ENCODE measurements around the gene PGC.

The PGC gene

GRCh38 chr6:41785254-41785653, 38.1 kb upstream of the PGC start:
- no peaks in the 10 kb centered on the region for H3K9me3 ChIP-seq (ENCODE audit: severe bottlenecking)
- DNase-seq (ENCODE audit: low spot score) (no peak), ATAC-seq (ENCODE audit: low read depth) (no peak)
- peaks cover 18% of the 10 kb centered on the region for H3K36me3 ChIP-seq (ENCODE audit: low read depth)
- TF ChIP-seq, protein P1, sequence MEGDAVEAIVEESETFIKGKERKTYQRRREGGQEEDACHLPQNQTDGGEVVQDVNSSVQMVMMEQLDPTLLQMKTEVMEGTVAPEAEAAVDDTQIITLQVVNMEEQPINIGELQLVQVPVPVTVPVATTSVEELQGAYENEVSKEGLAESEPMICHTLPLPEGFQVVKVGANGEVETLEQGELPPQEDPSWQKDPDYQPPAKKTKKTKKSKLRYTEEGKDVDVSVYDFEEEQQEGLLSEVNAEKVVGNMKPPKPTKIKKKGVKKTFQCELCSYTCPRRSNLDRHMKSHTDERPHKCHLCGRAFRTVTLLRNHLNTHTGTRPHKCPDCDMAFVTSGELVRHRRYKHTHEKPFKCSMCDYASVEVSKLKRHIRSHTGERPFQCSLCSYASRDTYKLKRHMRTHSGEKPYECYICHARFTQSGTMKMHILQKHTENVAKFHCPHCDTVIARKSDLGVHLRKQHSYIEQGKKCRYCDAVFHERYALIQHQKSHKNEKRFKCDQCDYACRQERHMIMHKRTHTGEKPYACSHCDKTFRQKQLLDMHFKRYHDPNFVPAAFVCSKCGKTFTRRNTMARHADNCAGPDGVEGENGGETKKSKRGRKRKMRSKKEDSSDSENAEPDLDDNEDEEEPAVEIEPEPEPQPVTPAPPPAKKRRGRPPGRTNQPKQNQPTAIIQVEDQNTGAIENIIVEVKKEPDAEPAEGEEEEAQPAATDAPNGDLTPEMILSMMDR (IDR thresholded peaks at IDR 0.05; ENCODE audit: poor library complexity, severe bottlenecking) = no peak
- no peak overlapping the region for H3K27ac ChIP-seq (ENCODE audit: poor library complexity, severe bottlenecking)
- no peak overlapping the region for H3K4me3 ChIP-seq (ENCODE audit: severe bottlenecking)
- H3K27me3 ChIP-seq (ENCODE audit: insufficient read depth, poor library complexity, severe bottlenecking) = no peaks in the 10 kb centered on the region
- H3K4me1 ChIP-seq (ENCODE audit: insufficient read depth, poor library complexity, severe bottlenecking) = peaks cover 14% of the 10 kb centered on the region

- Histone ChIP-seq H3K27ac (ENCODE audit: poor library complexity, severe bottlenecking) (no peak overlapping the region), H3K4me3 (ENCODE audit: severe bottlenecking) (no peak overlapping the region), H3K9me3 (ENCODE audit: severe bottlenecking) (no peaks in the 10 kb centered on the region), H3K4me1 (ENCODE audit: insufficient read depth, poor library complexity, severe bottlenecking) (peaks cover 14% of the 10 kb centered on the region), H3K27me3 (ENCODE audit: insufficient read depth, poor library complexity, severe bottlenecking) (no peaks in the 10 kb centered on the region), H3K36me3 (ENCODE audit: low read depth) (peaks cover 12% of the 10 kb centered on the region)
- ATAC-seq (ENCODE audit: low read depth) = no peak
- no peak for DNase-seq (ENCODE audit: low spot score)
- TF ChIP-seq, protein P1 (IDR thresholded peaks at IDR 0.05; ENCODE audit: poor library complexity, severe bottlenecking) = no peak
These were observed 37.5 kb upstream of the PGC start for GRCh38 chr6:41784581-41785171.

DNA sequence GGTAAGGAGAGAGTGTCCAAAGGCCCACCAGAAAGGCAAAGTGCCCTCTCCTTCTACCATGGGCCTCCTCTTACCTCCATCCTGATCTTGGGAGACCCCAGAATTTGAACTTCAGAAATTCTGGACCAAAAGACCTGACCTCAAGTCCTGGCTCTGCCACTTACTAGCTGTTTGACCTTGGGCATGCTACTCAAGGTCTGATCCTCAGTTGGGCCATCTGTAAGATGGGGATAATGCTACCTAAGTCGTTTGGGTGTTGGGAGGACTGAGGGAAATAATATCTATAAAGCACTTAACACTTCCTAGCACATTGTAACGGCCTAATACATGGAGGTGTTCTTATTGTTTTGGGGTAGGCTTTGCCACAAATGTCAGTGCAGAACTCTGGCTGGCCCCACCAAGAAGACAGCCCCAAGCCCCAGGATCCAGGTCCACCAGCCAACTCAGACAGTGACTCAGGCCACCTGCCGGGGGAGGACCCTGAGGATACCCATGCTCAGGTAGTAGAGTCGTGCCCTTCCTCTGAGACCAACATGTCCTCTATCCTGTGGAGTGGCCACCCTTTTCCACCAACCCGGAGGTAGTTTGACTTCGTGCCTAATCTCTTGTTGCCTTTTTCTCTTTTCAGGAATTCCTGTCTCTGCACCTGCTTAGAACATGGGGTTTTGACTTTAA, 36.0 kb upstream of the PGC start:
- ATAC-seq (ENCODE audit: low read depth) = no peak
- H3K27me3 ChIP-seq (ENCODE audit: insufficient read depth, poor library complexity, severe bottlenecking) = no peaks in the 10 kb centered on the region

DNA sequence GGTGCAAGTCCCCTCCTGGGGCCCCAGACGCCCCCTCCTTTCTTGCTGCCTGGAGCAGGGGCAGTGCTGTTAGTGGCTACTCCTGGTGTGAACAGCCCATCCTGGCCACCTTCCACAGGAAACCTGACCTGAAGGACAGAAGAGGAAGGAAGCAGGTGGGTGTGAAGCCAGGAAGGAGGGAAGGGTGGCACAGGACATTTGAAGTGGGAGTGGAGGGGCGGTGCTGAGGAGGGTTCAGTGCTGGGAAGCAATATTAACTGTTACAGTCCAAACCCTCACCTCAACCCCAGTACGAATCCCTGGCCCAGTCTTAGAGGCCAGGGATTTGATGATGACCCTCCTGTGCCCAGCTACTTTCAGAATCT, 34.2 kb upstream of the PGC start:
- Histone ChIP-seq H3K9me3 (ENCODE audit: severe bottlenecking) (no peaks in the 10 kb centered on the region), H3K4me3 (ENCODE audit: severe bottlenecking) (peak overlapping the region; percentile 70), H3K36me3 (ENCODE audit: low read depth) (peaks cover 17% of the 10 kb centered on the region), H3K27ac (ENCODE audit: poor library complexity, severe bottlenecking) (peak overlapping the region; percentile 71), H3K27me3 (ENCODE audit: insufficient read depth, poor library complexity, severe bottlenecking) (no peaks in the 10 kb centered on the region), H3K4me1 (ENCODE audit: insufficient read depth, poor library complexity, severe bottlenecking) (peaks cover 9% of the 10 kb centered on the region)
- DNase-seq (ENCODE audit: low spot score) (no peak), ATAC-seq (ENCODE audit: low read depth) (peak; percentile 5; the same call in 2 of the 3 replicates)
- TF ChIP-seq, protein P1 (IDR thresholded peaks at IDR 0.05; ENCODE audit: poor library complexity, severe bottlenecking) = no peak

More for the DNA sequence above, 36.0 kb upstream of the PGC start:
- TF ChIP-seq, protein P1 (IDR thresholded peaks at IDR 0.05; ENCODE audit: poor library complexity, severe bottlenecking) = no peak
- no peak overlapping the region for H3K27ac ChIP-seq (ENCODE audit: poor library complexity, severe bottlenecking)
- no peak overlapping the region for H3K4me3 ChIP-seq (ENCODE audit: severe bottlenecking)
- peaks cover 9% of the 10 kb centered on the region for H3K4me1 ChIP-seq (ENCODE audit: insufficient read depth, poor library complexity, severe bottlenecking)
- DNase-seq (ENCODE audit: low spot score) = no peak
- H3K36me3 ChIP-seq (ENCODE audit: low read depth) = no peaks in the 10 kb centered on the region; the same call in 1 of the 2 replicates
- no peaks in the 10 kb centered on the region for H3K9me3 ChIP-seq (ENCODE audit: severe bottlenecking)

All from RWPE2 (cell line).